H9 (cell line): ENCODE measurements around the gene FNIP2. TPM values are rescaled to one million over a fixed set of nuclear protein-coding genes. Genes with fewer than 3 reads are reported as not detected.

Experiments used
- DNase-seq: peaks from one replicate; pipeline ENCODE4 v3.0.0-alpha.2; 2017
- H2AFZ ChIP-seq: one replicate; pipeline ENCODE4 v1.6.1; 2013; ENCODE audit warnings: mild to moderate bottlenecking, low read length, control low read depth, moderate library complexity
- H2AK5ac ChIP-seq: 2 replicates; pipeline ENCODE4 v1.6.1; 2013; ENCODE audit warnings: low read length, control low read depth, mixed read lengths; ENCODE audit not compliant: insufficient read length
- H2BK120ac ChIP-seq: one replicate; pipeline ENCODE4 v1.6.1; 2013; ENCODE audit warnings: low read depth, mild to moderate bottlenecking, low read length, control low read depth, inconsistent platforms; ENCODE audit not compliant: poor library complexity, severe bottlenecking
- H2BK12ac ChIP-seq: 2 replicates; pipeline ENCODE4 v1.6.1; 2013; ENCODE audit warnings: low read length, control low read depth, mixed read lengths, low read depth; ENCODE audit not compliant: insufficient read length
- H2BK15ac ChIP-seq: 2 replicates; pipeline ENCODE4 v1.6.1; 2013; ENCODE audit warnings: low read depth, low read length, control low read depth
- H2BK20ac ChIP-seq: one replicate; pipeline ENCODE4 v1.6.1; 2013; ENCODE audit warnings: low read depth, mild to moderate bottlenecking, low read length, control low read depth, inconsistent platforms; ENCODE audit not compliant: poor library complexity, severe bottlenecking
- H2BK5ac ChIP-seq: 2 replicates; pipeline ENCODE4 v1.6.1; 2013; ENCODE audit warnings: low read length, control low read depth, mixed read lengths; ENCODE audit not compliant: insufficient read length
- H3K14ac ChIP-seq: 2 replicates; pipeline ENCODE4 v1.6.1; 2013; ENCODE audit warnings: low read length, control low read depth; ENCODE audit not compliant: insufficient read depth
- H3K18ac ChIP-seq: 2 replicates; pipeline ENCODE4 v1.6.1; 2013; ENCODE audit warnings: low read depth, mild to moderate bottlenecking, mixed read lengths, low read length, control low read depth; ENCODE audit not compliant: insufficient read length
- H3K23ac ChIP-seq: 2 replicates; pipeline ENCODE4 v1.6.1; 2013; ENCODE audit warnings: low read length, control low read depth, mixed read lengths, low read depth; ENCODE audit not compliant: insufficient read length
- H3K23me2 ChIP-seq: 2 replicates; pipeline ENCODE4 v1.6.1; 2013; ENCODE audit warnings: low read depth, mild to moderate bottlenecking, mixed read lengths, low read length, control low read depth; ENCODE audit not compliant: insufficient read length, poor library complexity, severe bottlenecking
- H3K27ac ChIP-seq: 2 replicates; pipeline ENCODE4 v1.5.1; 2013; ENCODE audit warnings: low read length, control low read depth, mixed read lengths, low read depth; ENCODE audit not compliant: insufficient read length
- H3K27me3 ChIP-seq: 2 replicates; pipeline ENCODE4 v1.6.1; 2013; ENCODE audit warnings: low read length, control low read depth, inconsistent platforms; ENCODE audit not compliant: insufficient read depth
- H3K4ac ChIP-seq: 2 replicates; pipeline ENCODE4 v1.6.1; 2013; ENCODE audit warnings: low read depth, mild to moderate bottlenecking, control low read depth, inconsistent platforms, low read length, moderate library complexity
- H3K4me1 ChIP-seq: 2 replicates; pipeline ENCODE4 v1.6.1; 2013; ENCODE audit warnings: low read length, control low read depth, inconsistent platforms; ENCODE audit not compliant: insufficient read depth
- H3K4me2 ChIP-seq: 2 replicates; pipeline ENCODE4 v1.6.1; 2013; ENCODE audit warnings: low read length, control low read depth, mixed read lengths; ENCODE audit not compliant: insufficient read length, insufficient read depth
- H3K56ac ChIP-seq: 2 replicates; pipeline ENCODE4 v1.6.1; 2013; ENCODE audit warnings: low read depth, mild to moderate bottlenecking, mixed read lengths, low read length, control low read depth; ENCODE audit not compliant: insufficient read length
- H3K79me1 ChIP-seq: 2 replicates; pipeline ENCODE4 v1.6.1; 2013; ENCODE audit warnings: low read depth, mild to moderate bottlenecking, moderate library complexity, low read length, control low read depth, inconsistent platforms; ENCODE audit not compliant: insufficient read depth, poor library complexity, severe bottlenecking
- H3K79me2 ChIP-seq: 2 replicates; pipeline ENCODE4 v1.6.1; 2013; ENCODE audit warnings: low read length, control low read depth, inconsistent platforms; ENCODE audit not compliant: insufficient read depth
- H3K9ac ChIP-seq: 2 replicates; pipeline ENCODE4 v1.6.1; 2013; ENCODE audit warnings: low read length, control low read depth, mixed read lengths; ENCODE audit not compliant: insufficient read length; ENCODE audit errors: extremely low read depth
- H3K9me3 ChIP-seq: one replicate; pipeline ENCODE4 v1.6.1; 2013; ENCODE audit warnings: low read depth, low read length, inconsistent platforms; ENCODE audit not compliant: control insufficient read depth
- H3T11ph ChIP-seq: one replicate; pipeline ENCODE4 v1.6.1; 2013; ENCODE audit warnings: mild to moderate bottlenecking, low read length, control low read depth, inconsistent platforms
- H4K20me1 ChIP-seq: one replicate; pipeline ENCODE4 v1.6.1; 2013; ENCODE audit not compliant: control insufficient read depth, insufficient read length, insufficient read depth
- H4K5ac ChIP-seq: 2 replicates; pipeline ENCODE4 v1.6.1; 2013; ENCODE audit warnings: low read depth, mild to moderate bottlenecking, mixed read lengths, low read length, control low read depth; ENCODE audit not compliant: insufficient read length
- H4K8ac ChIP-seq: replicated peaks from 2 replicates; pipeline ENCODE4 v1.6.1; 2013; ENCODE audit warnings: low read length, control low read depth, mixed read lengths, low read depth; ENCODE audit not compliant: insufficient read length
- H4K91ac ChIP-seq: 2 replicates; pipeline ENCODE4 v1.6.1; 2013; ENCODE audit warnings: low read depth, mild to moderate bottlenecking, moderate library complexity, mixed read lengths, low read length, control low read depth; ENCODE audit not compliant: insufficient read length
- H3K27ac Mint-ChIP-seq, 3 experiments: 2 replicates in 2 of 3; 3 replicates in 1 of 3; pipeline ENCODE4 v1.8.0; 2020 to 2021; ENCODE audit warnings: mixed read lengths in 3 of 3, mild to moderate bottlenecking in 1 of 3, moderate library complexity in 1 of 3
- H3K27me3 Mint-ChIP-seq: 2 replicates; pipeline ENCODE4 v1.8.0; 2021; ENCODE audit warnings: low read depth, mild to moderate bottlenecking, moderate library complexity, mixed read lengths
- H3K36me3 Mint-ChIP-seq, 3 experiments: 2 replicates in 2 of 3; 3 replicates in 1 of 3; pipeline ENCODE4 v1.8.0; 2020 to 2021; ENCODE audit warnings: low read depth in 3 of 3, mixed read lengths in 3 of 3; ENCODE audit not compliant: insufficient read depth in 1 of 3
- H3K4me1 Mint-ChIP-seq, 2 experiments: 2 replicates each; pipeline ENCODE4 v1.8.0; 2020; ENCODE audit warnings: mixed read lengths in 2 of 2
- H3K4me3 Mint-ChIP-seq, 2 experiments: 2 replicates in 1 of 2; 3 replicates in 1 of 2; pipeline ENCODE4 v1.8.0; 2020 to 2021; ENCODE audit warnings: mild to moderate bottlenecking in 2 of 2, mixed read lengths in 2 of 2, moderate library complexity in 1 of 2
- H3K9me3 Mint-ChIP-seq, 2 experiments: 2 replicates in 1 of 2; 3 replicates in 1 of 2; pipeline ENCODE4 v1.8.0; 2020; ENCODE audit warnings: mild to moderate bottlenecking in 2 of 2, mixed read lengths in 2 of 2, moderate library complexity in 1 of 2
- CTCF ChIP-seq: fragments of 200-600 bp; sonication (generic); conservative IDR thresholded peaks from 3 replicates; pipeline ENCODE4 v1.8.0; 2021; ENCODE audit warnings: antibody characterized with exemption, mild to moderate bottlenecking
- WGBS: extraction: QIAGEN DNeasy Blood & Tissue Kit; methylation state at CpG from one replicate; pipeline ENCODE4 v1.1.7; 2013; ENCODE audit warnings: missing lambda C conversion rate, low lambda C conversion rate, mixed read lengths; ENCODE audit not compliant: insufficient read length; ENCODE audit errors: extremely low coverage; 5-methylcytosine and 5-hydroxymethylcytosine counted together
- total RNA-seq: library from RNA; stranded (reverse); gene quantifications from 2 replicates; pipeline ENCODE4 v1.2.1, GENCODE V29; 2021

Gene FNIP2
- total RNA-seq, 1 experiment from 2014 or later = 9.6 TPM

GRCh38 chr4:158766434-158767044, 2.3 kb upstream of the FNIP2 start:
- Histone ChIP-seq H3K23ac (no peak overlapping the region), H4K8ac (no peak overlapping the region), H3K27ac (no peak overlapping the region), H3K14ac (no peak overlapping the region), H3K9me3 (no peaks in the 10 kb centered on the region), H4K5ac (no peak overlapping the region), H3K79me1 (no peaks in the 10 kb centered on the region), H2BK20ac (no peak overlapping the region), H3K56ac (no peak overlapping the region), H3K27me3 (no peaks in the 10 kb centered on the region), H3K79me2 (no peaks in the 10 kb centered on the region), H4K20me1 (no peaks in the 10 kb centered on the region), H3K23me2 (peaks cover 5% of the 10 kb centered on the region), H2BK15ac (no peak overlapping the region), H2AFZ (no peak overlapping the region), H3K4me2 (no peak overlapping the region), H3T11ph (no peak overlapping the region), H3K18ac (no peak overlapping the region), H2BK12ac (no peak overlapping the region), H3K4me1 (no peaks in the 10 kb centered on the region), H2BK120ac (no peak overlapping the region), H3K4ac (no peak overlapping the region), H3K9ac (no peak overlapping the region), H2AK5ac (no peak overlapping the region), H4K91ac (no peak overlapping the region), H2BK5ac (no peak overlapping the region)
- Mint-ChIP-seq H3K4me3 (no peak overlapping the region), H3K4me1 (peaks cover 22 to 23% of the 10 kb centered on the region in 2 experiments), H3K36me3 (no peaks in the 10 kb centered on the region; a peak in 1 of 7 replicates), H3K9me3 (no peaks in the 10 kb centered on the region; a peak in 1 of 5 replicates), H3K27ac (no peak overlapping the region), H3K27me3 (peaks cover 20% of the 10 kb centered on the region)
- DNase-seq = no peak
- TF ChIP-seq CTCF = no peak
- no CpG with 5 or more reads among the region's 6 CpGs for WGBS
